ENCODE results near the gene UBAC1.
A peak's percentile ranks its signal among the peaks of the same experiment; 100 is the strongest.

UBAC1 gene

DNA sequence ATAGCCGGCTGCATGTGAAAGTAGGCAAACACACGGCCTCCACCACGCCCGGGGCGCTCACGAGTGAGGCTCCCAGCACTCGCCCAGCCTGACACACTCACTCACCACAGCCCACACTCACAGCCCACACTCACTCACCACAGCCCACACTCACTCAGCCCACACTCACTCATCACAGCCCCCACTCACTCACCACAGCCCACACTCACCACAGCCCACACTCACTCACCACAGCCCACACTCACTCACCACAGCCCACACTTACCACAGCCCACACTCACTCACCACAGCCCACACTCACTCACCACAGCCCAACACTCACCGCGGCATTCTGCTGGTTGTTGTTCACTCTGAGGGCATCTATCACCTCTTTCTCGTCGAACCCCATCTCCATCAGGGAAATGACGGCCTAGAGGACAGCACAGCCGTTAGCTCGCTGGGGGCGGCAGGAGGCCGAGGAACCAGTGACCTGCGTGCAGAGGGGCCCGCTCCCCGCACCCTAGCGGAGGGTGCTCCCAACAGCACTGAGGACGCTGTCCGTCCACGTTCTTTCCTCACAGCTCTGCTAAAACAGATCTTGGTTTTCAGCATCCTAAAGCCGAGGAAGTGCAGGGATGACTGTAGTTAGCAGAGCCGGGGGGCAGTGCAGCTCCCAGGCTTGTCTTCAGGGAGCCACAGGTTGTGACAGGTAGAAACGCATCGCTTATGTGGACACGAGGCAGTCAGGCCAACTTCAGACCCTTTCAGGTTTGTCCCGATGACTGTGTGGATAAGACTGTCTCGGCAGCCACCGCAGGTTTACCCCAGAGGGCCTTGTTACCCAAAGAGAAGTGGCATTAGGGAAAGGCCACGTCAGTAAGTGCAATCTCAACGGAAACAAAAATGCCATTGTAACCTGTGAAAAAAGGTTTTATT lies 21.6 kb downstream of the UBAC1 start:
- DNase-seq (ENCODE audit: low read depth), result no peak

DNA sequence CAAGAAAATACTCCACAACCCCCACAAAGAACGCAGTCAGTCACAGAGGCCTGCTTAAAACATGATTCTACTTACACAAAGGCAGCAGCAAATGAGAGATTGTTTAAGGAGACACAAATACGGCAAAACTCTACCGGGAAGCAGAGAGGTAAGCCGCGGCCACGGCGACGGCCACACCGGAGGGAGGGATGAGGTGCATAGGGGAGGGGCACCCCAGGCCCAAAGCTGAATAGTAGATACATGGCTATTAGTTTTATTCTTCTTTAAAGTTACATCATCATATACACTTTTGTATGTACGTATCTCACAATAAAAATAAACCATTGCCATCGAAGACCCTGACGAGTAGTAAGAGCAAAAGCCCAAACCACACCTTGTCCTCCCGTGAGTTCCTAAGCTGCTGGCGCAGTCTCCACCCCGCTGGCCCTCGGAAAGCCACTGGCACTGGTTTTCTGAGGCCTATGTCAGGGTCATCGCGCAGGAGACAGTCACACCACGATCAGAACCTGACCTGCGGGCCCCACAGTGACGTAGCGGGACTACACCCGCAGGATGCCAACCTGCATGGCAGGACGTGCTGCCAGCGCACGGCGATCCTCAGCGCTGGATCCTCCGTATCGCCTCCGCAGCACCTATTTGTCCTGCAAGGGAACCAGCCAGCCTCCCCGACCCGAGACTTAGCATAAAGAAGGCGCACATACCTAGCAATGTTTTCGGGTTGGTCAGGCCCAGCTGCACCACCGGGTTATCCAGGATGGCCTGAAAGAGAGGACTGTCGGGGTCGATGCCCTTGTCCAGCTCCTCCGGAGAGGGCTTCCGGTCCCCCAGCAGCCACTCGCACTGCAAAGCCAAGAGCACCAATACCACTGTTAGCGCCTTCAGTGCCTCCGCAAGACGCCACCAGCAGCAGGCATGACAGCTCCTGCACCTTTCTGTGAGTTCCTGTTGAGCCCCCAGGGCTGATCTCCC lies 23.4 kb downstream of the UBAC1 start:
- no peak for DNase-seq (ENCODE audit: low read depth)

DNA sequence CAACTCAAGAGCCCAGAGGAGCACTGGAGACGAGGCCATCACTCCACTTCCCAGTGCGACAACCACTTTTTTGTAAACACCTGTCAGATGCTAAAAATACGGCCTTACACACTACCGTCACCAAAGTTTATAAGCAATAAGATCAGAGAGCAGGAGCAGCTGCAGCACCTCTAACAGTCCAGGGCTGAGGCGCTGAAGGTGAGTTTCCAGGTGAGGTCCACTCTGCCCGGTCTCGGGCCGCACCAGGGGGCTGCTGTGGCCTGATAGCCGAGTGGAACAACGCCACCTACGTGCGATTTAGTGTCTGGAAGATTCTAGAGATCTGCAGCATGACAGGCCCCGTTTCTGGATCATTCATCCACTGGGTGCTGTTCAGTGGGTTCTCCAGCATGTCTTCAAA lies 28.1 kb downstream of the UBAC1 start:
- DNase-seq (ENCODE audit: low read depth), result no peak

DNA sequence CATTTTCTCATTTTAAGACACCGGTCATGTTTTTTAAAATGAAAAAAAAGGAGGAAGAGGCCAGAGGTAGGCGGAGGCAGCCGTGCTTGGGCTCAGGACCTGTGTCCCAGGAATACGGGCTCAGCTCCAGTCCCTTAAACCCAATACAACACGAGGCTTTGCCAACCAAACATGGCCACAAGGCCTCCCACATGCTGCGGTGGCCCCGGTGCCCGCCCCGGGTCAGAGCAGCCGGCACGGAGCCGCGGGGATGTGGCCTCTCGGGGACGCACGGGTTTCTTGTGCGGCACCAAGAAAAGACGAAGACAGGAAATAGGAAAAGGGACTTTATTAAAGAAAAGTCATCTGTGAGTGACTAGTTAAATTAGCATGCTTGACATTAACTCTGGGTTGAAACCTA lies 28.5 kb downstream of the UBAC1 start:
- no peak for DNase-seq (ENCODE audit: low read depth)

DNA sequence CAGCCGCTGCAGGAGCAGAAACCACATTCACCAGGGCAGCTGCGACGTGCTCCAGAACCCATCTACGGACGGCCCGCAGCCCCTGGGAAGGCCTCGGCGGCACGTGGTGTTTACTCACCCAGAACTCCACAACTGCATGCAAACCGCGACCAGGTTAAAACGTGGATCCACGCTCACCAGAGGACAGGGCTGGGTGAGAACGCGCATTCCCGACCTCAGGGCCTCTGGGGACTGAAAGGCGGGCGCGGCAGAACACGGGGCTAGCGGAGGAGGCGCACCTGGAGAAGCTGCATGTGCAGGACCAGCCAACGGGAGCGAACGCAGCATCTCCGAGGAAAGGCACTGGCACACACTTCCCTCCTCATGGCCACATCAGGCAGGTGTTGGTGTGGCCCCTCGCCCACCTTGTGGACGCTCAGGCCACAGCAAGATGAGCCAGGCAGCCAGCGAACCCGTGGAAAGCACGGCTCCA lies 29.8 kb downstream of the UBAC1 start:
- no peak for DNase-seq (ENCODE audit: low read depth)

DNA sequence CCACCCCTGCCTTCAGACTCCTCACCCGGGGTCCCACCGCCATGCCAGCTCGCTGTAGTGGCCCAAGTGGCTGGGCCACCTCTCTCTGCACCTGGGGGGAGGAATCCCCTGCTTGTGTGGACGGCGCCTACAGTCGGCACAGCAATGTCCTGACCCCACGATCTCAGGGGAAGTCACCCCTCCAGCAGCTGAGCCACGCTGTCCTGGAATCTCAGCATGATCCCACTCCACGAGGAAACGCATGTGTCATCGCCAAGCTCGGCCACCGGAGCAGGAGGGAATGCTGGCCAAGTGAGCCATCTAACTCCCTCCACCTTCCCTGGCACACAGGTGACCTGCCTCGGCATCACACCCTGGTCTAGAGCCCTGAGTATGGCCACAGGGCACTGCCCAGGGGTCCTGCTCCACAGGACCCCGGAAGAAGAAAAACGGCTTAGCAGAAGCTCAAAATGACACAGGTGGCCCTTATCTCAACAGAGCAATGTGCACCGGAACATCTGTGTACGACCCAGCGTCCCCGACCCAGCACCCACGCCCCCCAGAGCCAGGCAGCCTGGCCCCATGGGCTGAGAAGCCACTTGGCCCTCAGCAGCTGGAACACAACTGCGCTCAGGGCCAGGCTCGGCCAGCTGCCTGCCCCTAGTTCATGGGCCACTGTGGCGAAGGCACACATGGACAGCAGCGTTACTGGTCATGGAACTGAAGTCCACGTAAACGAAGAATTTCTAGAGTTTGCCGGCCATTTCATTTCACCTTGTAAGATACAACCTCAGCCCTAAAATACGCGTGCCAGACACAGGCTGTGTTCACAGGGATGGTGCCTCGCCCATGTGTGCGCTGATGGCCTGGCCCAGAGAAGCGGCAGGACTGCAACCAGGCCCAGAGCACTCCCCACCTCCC lies 30.5 kb downstream of the UBAC1 start:
- no peak for DNase-seq (ENCODE audit: low read depth)

DNA sequence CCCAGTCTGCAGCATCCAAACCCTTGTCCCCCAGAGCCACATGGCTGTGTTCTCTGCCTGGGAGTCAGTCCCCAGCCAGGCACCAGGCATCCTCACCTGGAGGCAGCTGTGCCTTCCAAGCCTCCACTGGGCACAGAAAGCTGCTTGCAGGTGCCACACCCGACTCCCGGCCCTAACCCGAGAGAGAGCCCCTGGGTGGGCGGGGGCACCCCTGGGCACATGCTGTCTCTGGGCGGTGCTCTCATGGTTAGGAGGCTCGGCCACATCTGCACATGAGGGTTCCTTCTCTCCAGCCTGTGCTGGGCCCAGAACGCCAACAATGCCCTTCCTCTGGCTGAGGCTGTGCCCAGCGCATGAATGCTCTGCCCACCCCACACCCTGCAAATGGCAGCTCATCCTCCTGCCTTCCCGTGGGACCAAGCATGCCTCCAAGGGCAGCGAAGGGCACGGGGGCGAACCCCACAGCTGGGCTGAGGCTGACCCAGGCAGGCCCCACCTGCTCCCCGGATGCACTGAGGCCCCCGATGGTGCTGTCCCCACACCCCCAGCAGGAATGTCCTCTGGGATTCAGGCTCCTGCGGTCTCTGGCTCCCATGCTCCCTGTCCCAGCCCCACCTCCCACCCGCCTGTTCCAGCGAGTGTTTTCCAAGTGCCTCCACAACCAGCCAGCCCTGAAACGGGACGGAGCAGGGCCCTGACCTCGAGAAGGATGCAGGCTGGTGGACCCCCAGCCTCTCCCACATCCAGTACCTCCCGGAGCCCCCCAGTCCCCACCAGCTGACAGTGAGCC lies 31.3 kb downstream of the UBAC1 start:
- DNase-seq (ENCODE audit: low read depth), result no peak

DNA sequence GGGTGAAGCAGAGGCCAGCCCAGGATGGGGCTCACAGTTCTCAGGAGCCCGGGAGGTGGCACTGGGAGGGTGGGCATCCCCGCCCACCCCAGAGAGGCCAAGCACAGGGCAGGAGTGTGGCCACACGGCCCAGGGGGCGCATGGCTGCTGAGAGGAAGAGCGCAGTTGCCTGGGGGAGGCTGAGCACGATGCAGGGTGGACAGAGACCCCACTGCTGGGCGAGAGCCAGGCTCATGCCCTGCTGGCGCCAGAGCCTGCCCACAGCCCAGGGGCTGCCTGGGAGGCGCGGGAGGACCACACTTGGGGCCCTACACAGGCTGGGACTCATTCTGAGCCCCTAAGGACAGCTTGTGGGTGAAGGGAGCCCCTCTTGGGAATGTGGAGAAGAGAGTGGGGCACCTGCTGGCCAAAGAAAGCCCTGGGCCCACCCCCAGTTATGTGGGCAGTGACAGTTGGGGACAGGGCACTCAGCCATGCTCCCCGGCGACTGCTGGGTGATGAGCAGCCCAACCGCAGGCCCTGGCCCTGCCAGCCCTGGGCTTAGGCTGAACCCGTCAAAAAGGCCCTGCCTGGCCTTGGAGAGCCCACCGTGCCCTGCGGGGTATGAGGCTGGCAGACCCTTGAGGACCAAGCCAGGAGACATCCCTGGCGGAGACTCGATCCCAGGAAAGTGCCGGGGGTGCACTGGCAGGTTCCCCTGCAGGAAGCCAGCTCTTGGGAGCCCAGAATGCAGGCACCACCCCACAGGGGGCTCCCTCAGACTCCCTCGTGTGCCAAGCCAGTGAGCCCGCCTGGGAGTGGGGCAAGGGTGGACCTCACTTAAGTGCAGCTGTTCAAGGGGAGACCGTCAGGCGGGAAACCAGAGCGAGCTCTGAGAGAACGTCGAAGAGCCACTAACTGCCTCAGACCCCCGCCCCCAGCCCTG lies 32.2 kb downstream of the UBAC1 start:
- DNase-seq (ENCODE audit: low read depth), result no peak

DNA sequence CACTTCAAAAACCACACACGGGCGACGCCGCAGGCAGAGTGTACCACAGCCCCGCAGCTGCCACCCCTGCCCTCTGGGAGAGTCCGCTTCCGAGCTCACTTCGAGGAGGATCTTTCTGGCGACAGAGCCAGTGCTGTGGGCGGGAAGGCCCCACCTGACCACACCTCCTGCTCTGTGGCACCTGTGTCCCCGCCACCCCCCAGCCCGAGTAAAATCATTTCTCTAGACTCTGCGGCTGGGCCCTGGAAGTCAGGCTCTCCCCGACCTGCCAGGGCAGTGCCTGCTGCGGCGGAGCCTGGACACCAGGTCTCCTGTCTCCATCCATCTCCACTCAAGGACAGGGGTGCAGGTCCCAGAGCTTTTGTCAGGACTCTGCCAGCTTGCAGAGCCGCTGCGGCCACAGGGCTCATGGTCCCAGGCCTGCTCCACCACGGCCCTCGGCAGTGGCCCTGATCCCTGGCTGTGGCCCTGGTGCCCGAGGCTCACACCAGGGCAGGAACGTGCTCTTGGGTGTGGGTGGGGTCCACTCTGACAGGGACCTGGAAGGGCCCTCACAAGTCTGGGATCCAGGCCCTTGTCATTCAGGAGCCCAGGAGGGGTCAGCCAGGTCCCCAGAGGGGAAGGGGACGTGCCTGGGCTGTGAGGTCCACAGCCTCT lies 33.0 kb downstream of the UBAC1 start:
- no peak for DNase-seq (ENCODE audit: low read depth)

DNA sequence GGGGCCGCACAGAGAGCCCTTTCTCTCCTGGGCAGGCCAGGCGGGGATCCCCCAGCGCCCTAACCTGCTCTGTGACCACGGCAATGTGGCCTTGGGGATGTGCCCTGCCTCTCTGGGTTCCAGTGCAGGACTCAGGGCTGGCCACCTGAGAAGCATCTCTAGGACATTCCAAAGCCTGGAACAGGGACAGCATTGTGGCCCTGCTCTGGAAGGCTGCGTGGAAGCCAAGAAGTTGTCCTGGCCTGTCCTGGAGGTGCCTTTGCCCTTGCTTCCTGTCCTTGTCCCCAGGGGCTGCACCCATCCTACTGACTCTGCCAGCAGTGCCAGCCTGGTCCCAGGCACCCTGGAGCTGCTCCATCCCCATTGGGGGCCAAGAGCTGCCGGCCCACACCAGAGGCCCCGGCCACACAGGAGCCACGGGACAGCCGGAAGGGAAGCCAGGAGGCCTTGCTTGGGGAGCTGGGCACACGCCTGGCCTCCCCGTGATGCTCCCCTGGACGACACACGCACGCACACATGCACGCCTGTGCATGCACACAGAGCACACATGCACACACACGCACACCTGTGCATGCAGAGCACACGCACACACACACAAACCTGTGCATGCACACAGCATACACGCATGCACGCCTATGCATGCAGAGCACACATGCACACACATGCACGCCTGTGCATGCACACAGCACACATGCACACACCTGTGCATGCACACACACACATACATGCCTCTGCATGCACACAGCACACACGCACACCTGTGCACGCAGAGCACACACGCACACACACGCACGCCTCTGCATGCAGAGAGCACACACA lies 33.8 kb downstream of the UBAC1 start:
- DNase-seq (ENCODE audit: low read depth), result no peak

DNA sequence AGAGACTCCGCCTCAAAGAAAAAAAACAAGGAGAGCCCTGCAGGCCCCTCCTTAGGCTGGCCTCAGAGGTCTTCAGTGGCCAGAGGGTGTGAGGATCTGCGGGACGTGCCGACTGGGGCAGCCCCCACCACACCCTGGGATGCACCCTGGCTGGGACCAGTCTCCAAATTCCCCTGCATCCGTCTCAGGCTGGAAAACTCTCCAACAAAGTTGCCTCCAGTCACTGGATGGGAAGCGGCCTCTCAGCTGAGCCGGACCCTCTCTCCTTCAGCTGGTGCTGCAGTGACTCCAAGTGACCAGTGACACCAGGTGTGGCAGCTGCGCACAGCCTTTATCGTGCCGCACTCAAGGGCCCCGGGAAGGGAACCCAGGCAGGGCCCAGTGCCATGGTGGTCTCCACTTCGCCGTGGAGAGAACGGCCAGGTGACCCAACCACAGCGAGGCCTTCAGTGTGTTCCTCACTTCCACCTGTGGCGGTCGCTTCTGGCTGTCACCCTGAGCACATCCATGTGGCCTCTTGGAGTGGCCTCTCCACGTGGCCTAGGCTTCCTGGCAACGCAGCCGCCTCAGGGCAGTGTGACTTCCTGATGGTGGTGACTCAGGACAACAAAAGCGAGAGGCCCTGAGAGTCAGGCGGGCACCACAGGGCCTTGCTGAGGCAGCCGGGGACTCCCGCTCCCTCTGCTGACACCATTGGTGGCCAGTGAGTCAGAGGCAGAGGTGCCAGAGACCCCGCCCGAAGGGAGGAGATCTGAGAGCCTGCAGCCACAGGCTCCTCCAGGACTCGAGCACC lies 34.6 kb downstream of the UBAC1 start:
- DNase-seq (ENCODE audit: low read depth), result peak; percentile 68

DNA sequence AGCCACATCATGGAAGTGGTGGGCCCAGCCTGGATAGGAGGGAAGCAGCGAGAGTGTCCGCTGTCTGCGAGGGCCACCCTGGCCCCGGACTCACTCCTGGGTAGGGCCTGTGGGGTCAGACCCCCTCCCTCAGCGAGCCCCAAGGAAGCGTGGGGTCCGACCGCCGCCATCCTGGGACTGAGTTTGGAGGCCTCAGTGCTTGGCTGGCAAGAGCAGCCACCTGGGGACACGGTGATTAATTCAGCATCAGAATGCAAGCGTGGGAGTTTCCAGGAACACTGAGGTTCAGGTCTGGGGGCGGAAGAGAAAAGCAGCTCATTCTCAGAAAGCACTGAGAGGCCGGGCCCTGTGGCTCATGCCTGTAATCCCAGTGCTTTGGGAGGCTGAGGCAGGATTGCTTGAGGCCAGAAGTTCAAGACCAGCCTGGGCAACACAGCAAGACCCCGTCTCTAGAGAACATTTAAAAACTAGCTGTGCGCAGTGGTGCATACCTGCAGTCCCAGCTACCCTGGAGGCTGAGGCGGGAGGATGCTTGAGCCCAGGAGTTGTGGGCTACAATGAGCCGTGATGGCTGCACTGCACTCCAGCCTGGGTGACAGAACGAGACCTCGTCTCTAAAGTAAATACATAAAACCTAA lies 35.6 kb downstream of the UBAC1 start:
- DNase-seq (ENCODE audit: low read depth), result no peak

DNA sequence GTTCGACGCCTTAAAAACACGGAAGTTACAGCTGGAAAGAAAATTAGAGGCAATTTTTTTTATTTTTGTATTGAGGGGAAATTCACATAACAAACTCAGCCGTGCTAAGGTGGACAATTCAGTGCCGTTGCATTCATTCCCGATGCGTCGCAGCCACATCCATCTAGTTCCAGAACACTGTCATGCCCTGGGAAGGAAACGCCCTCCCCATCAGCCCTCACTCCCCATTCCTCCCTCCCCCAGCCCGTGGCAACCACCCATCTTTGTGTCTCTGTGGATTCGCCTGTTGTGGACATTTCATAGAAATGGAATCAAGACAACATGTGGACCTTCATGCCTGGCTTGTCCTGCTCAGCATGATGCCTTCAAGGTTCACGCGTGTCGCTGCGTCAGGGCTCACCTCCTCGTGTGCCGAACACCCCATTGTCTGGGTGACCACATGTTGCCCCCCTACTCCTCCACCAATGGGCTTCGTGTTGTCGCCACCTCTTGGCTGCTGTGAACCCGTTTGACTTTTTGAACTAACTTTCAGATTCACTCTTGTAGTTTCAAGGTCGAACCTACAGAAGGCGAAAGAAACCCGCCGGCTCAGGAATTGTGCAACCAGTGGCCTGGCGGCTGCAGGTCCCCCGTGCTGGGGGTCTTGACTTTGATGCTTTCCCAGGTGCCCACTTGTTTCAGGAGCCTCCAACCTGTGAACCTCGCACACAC lies 36.4 kb downstream of the UBAC1 start:
- DNase-seq (ENCODE audit: low read depth), result no peak

DNA sequence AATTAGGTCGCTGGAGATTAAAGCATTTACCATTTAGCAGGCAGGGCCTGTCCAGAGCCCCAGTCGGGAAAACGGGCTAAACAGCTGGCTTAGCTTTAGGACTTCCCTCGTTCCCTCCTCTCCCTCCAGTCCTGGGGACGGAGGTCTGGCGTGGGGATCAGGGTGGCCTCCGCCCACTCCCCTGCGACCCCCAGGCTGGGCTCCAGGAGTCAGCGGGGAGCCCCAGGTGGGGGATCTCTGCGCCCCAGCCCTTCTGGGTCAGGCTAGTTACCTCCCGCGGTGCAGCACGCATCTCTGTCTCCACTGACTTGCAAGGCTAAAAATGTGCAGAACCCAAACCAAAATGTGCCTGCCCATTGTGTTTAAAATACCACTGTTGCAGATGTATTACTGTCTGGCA lies 37.7 kb downstream of the UBAC1 start:
- DNase-seq (ENCODE audit: low read depth), result no peak

DNA sequence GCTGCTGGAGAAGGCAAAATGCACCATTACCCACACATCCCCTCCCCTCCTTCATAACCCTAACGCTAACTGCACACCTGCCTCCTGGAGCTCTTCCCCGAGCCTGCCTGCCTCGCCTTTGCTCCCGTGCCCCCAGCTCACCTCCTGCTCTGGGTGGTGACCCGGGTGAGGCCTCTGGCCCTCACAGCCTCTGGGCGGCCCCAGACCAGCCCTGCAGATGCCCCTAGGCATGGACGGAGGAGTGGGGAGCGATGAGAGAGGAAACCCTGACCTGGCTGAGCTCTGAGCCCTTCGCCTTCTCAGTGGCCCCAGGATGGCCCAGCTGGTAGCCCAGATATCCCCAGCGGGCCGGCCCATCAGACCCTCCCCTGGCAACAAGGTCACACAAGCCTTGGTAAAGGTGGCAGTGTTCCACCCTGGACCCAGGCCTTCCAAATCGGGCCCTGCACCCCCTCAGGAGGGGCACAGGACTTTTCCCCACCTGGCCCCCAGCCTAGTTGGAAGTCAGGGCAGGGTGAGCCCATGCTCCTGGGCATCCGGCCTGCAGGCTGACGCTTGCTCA lies 39.3 kb downstream of the UBAC1 start:
- no peak for DNase-seq (ENCODE audit: low read depth)

DNA sequence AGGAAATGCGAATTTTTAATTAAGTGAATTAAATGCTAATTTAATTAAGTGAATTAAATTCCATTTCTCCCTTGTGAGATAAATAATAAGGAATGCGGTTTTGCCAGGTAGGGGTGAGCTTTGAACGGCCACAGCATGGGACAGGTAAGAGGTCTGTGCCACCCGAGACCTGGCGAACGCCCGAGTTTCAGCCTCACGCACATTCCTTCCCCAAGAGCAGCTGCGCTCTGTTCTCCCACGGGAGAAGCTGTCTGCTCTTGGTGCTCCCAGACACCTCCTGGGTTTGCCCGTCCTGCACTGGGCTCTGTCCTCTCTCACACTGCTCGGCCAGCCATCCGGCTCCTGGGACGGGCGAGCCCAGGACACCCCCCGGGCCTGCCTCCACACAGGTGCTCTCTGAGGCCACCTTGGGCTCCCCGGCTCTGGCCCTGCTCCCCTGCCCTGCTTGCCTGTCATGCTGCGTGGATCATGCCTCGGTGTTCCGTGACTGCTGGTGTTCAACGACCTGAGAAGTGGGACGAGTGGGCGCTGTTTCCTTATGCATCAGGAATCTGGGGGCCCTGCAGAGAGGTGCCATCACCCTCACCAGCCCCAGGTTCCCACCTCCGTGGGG lies 40.1 kb downstream of the UBAC1 start:
- no peak for DNase-seq (ENCODE audit: low read depth)
